ENCODE results near the gene KLK5.
A peak's percentile ranks its signal among the peaks of the same experiment; 100 is the strongest.

Gene KLK5

GRCh38 chr19:50926144-50926543 lies 26.7 kb downstream of the KLK5 start:
- Histone ChIP-seq H3K9me3 (ENCODE audit: control insufficient read depth in 2 of 2, low read length in 2 of 2) (no peaks in the 10 kb centered on the region), H3K36me3 (ENCODE audit: control insufficient read depth in 2 of 2, insufficient read depth in 2 of 2, low read length in 2 of 2) (no peaks in the 10 kb centered on the region), H3K4me1 (ENCODE audit: control insufficient read depth in 2 of 2, insufficient read depth in 2 of 2, low read length in 2 of 2) (peaks cover 0 to 3% of the 10 kb centered on the region in 2 donors), H3K4me3 (ENCODE audit: low read length in 2 of 2) (no peak overlapping the region), H3K27ac (ENCODE audit: low read depth in 2 of 2, low read length in 2 of 2) (no peak overlapping the region), H3K9ac (ENCODE audit: low read depth in 1 of 2, low read length in 2 of 2) (no peak overlapping the region), H3K27me3 (ENCODE audit: control insufficient read depth in 2 of 2, insufficient read depth in 2 of 2, low read length in 2 of 2) (peaks cover 4% of the 10 kb centered on the region in 2 donors)

- no peaks in the 10 kb centered on the region for H3K36me3 ChIP-seq (ENCODE audit: control insufficient read depth in 2 of 2, insufficient read depth in 2 of 2, low read length in 2 of 2)
- no peak overlapping the region for H3K4me3 ChIP-seq (ENCODE audit: low read length in 2 of 2)
- H3K9me3 ChIP-seq (ENCODE audit: control insufficient read depth in 2 of 2, low read length in 2 of 2) = no peaks in the 10 kb centered on the region
- H3K9ac ChIP-seq (ENCODE audit: low read depth in 1 of 2, low read length in 2 of 2) = no peak overlapping the region
- no peak overlapping the region for H3K27ac ChIP-seq (ENCODE audit: low read depth in 2 of 2, low read length in 2 of 2)
- peaks cover 0 to 3% of the 10 kb centered on the region in 2 donors for H3K4me1 ChIP-seq (ENCODE audit: control insufficient read depth in 2 of 2, insufficient read depth in 2 of 2, low read length in 2 of 2)
- H3K27me3 ChIP-seq (ENCODE audit: control insufficient read depth in 2 of 2, insufficient read depth in 2 of 2, low read length in 2 of 2) = peaks cover 4% of the 10 kb centered on the region in 2 donors
Measured at GRCh38 chr19:50925734-50926133, 27.1 kb downstream of the KLK5 start.

GRCh38 chr19:50924586-50924985 lies 28.3 kb downstream of the KLK5 start:
- peaks cover 0 to 3% of the 10 kb centered on the region in 2 donors for H3K4me1 ChIP-seq (ENCODE audit: control insufficient read depth in 2 of 2, insufficient read depth in 2 of 2, low read length in 2 of 2)
- H3K9ac ChIP-seq (ENCODE audit: low read depth in 1 of 2, low read length in 2 of 2) = no peak overlapping the region
- no peaks in the 10 kb centered on the region for H3K9me3 ChIP-seq (ENCODE audit: control insufficient read depth in 2 of 2, low read length in 2 of 2)
- H3K36me3 ChIP-seq (ENCODE audit: control insufficient read depth in 2 of 2, insufficient read depth in 2 of 2, low read length in 2 of 2) = no peaks in the 10 kb centered on the region
- H3K4me3 ChIP-seq (ENCODE audit: low read length in 2 of 2) = no peak overlapping the region
- H3K27me3 ChIP-seq (ENCODE audit: control insufficient read depth in 2 of 2, insufficient read depth in 2 of 2, low read length in 2 of 2) = peaks cover 4% of the 10 kb centered on the region in 2 donors
- H3K27ac ChIP-seq (ENCODE audit: low read depth in 2 of 2, low read length in 2 of 2) = no peak overlapping the region

DNA sequence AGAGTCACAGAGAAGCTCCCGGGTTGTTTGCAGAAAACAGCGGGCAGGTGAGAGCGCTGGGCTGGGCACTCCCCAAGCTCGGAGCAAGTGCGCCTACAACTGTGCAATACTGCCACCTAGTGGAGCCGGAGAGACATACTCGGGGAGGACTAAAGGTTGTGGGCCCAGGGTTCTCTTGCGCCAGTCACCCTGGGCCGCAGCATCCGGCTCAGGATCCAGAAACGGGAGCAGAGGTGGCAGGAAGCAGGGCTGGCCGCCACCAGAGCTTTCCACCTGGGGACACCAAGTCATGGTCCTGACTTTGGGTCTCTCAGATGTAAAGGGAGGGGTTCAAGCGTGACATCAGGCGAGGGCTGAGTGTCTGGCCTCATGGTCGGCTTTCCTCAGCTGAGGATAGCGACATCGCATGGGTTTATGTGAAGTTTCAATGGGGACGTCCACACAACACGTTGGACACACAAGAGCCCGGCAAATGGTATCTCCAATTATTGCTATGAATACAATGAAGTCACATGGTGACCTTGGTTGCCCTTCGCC lies 30.5 kb downstream of the KLK5 start:
- H3K9ac ChIP-seq (ENCODE audit: low read depth in 1 of 2, low read length in 2 of 2) = peak overlapping the region in 1 of 2 donors; percentile 14
- H3K36me3 ChIP-seq (ENCODE audit: control insufficient read depth in 2 of 2, insufficient read depth in 2 of 2, low read length in 2 of 2) = no peaks in the 10 kb centered on the region
- H3K4me1 ChIP-seq (ENCODE audit: control insufficient read depth in 2 of 2, insufficient read depth in 2 of 2, low read length in 2 of 2) = peaks cover 0 to 3% of the 10 kb centered on the region in 2 donors
- no peaks in the 10 kb centered on the region for H3K9me3 ChIP-seq (ENCODE audit: control insufficient read depth in 2 of 2, low read length in 2 of 2)
- H3K4me3 ChIP-seq (ENCODE audit: low read length in 2 of 2) = no peak overlapping the region
- no peak overlapping the region for H3K27ac ChIP-seq (ENCODE audit: low read depth in 2 of 2, low read length in 2 of 2)
- H3K27me3 ChIP-seq (ENCODE audit: control insufficient read depth in 2 of 2, insufficient read depth in 2 of 2, low read length in 2 of 2) = no peaks in the 10 kb centered on the region

DNA sequence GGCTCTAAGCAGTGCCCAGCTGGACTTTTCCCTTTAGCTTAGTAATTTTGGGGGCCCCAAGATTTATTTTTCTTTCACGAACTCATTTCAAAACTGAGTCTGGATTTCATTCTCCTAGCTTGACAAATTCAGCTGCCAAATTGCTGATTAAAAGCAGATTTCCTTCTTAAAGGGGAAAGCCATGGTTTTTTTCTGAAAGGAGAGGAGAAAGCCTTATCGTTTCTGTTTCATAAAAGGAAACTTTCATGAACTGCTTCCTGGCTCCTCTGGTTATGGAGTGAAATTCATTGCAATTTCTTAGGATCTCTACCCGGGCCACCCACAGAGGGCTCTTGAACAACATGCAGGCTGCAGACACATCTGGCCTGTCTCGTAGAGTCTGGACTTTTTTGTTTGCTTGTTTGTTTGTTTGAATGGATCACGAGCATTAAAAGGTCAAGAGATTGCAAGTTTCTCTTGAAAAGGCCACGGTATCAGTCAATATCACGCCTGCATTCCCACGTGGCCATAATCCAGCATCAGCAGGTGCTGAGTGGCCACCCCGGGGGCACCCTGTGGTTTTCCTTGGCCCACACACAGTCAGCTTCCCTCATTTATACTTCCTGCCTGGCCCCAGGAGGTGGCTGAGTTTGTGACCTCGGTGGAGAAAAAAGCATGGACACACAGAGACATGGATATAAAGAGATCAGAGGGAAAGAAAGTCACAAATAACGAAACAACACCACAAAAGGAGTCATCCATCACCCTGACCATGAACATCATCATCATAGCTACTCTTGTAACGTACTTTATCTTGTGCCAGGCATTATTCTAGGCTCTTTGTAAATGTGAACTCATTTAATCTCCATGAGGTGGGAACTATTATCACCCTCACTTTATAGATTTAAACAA lies 31.2 kb downstream of the KLK5 start:
- Histone ChIP-seq H3K27me3 (ENCODE audit: control insufficient read depth in 2 of 2, insufficient read depth in 2 of 2, low read length in 2 of 2) (no peaks in the 10 kb centered on the region), H3K4me3 (ENCODE audit: low read length in 2 of 2) (no peak overlapping the region), H3K9me3 (ENCODE audit: control insufficient read depth in 2 of 2, low read length in 2 of 2) (no peaks in the 10 kb centered on the region), H3K27ac (ENCODE audit: low read depth in 2 of 2, low read length in 2 of 2) (no peak overlapping the region), H3K4me1 (ENCODE audit: control insufficient read depth in 2 of 2, insufficient read depth in 2 of 2, low read length in 2 of 2) (peaks cover 0 to 3% of the 10 kb centered on the region in 2 donors), H3K9ac (ENCODE audit: low read depth in 1 of 2, low read length in 2 of 2) (no peak overlapping the region), H3K36me3 (ENCODE audit: control insufficient read depth in 2 of 2, insufficient read depth in 2 of 2, low read length in 2 of 2) (no peaks in the 10 kb centered on the region)

DNA sequence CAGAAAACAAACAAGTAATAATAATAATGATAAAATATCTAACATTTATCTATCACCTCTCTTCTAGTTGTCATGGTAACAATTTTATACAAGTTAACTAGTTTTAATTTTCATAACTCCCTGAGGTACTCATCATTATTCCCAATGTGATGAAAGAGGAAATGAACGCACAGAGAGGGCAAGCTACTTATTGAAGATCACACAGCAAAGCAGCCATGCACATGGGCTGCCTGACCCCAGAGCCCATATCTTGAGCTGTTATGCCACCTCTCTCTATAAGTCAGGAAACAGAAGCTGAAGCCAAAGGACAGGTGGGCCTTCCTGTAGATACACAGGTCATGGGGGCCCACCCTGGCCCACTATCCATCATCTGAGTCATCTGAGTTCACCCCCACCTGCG lies 36.8 kb downstream of the KLK5 start:
- no peaks in the 10 kb centered on the region for H3K9me3 ChIP-seq (ENCODE audit: control insufficient read depth in 2 of 2, low read length in 2 of 2)
- peaks cover 17 to 19% of the 10 kb centered on the region in 2 donors for H3K27me3 ChIP-seq (ENCODE audit: control insufficient read depth in 2 of 2, insufficient read depth in 2 of 2, low read length in 2 of 2)
- H3K36me3 ChIP-seq (ENCODE audit: control insufficient read depth in 2 of 2, insufficient read depth in 2 of 2, low read length in 2 of 2) = no peaks in the 10 kb centered on the region
- H3K27ac ChIP-seq (ENCODE audit: low read depth in 2 of 2, low read length in 2 of 2) = no peak overlapping the region
- no peak overlapping the region for H3K9ac ChIP-seq (ENCODE audit: low read depth in 1 of 2, low read length in 2 of 2)
- H3K4me1 ChIP-seq (ENCODE audit: control insufficient read depth in 2 of 2, insufficient read depth in 2 of 2, low read length in 2 of 2) = no peaks in the 10 kb centered on the region
- no peak overlapping the region for H3K4me3 ChIP-seq (ENCODE audit: low read length in 2 of 2)

DNA sequence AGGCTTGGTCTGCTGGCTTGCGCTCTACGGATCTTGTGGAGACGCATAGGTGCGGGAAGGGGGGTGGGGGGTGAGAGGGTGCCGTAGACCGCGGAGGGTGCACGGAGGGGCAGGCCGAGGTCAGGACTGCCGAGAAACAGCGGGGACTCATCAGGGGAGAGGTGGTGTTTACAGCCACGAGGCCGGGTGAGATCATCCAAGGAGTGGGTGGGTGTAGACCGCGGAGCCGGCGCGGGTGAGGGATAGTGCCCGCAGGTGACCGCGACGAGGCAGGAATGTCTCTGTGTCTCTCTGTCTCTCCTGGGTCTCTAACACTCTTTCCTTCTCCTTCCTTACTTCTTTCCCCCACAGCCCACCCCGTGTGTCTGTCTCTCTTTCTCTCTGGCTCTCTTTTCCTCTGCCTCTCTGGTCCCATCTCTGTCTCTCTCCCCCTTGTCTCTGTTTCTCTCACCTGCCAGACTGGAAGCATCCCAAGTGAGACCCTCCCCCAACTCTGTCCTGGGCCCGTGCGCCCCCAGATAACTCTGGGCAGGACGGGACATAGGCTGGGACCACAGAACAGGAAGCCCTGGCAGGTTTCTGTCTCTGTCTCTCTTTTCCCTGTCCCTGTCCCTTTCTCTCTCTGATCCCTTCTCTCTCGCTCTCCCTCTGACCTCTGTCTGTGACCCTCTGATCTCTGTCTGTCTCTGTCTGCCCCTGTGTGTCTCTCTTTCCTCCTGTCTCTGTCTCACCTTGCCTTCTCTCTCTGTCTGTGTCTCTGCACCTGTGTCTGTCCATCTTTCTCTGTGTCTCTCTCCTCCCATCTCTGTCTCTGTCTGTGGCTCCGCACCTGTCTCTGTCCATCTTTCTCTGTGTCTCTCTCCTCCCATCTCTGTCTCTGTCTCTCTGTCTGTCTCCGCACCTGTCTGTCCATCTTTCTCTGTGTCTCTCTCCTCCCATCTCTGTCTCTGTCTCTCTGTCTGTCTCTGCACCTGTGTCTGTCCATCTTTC lies 39.8 kb downstream of the KLK5 start:
- Histone ChIP-seq H3K27me3 (ENCODE audit: control insufficient read depth in 2 of 2, insufficient read depth in 2 of 2, low read length in 2 of 2) (peaks cover 34 to 36% of the 10 kb centered on the region in 2 donors), H3K4me1 (ENCODE audit: control insufficient read depth in 2 of 2, insufficient read depth in 2 of 2, low read length in 2 of 2) (no peaks in the 10 kb centered on the region), H3K4me3 (ENCODE audit: low read length in 2 of 2) (no peak overlapping the region), H3K27ac (ENCODE audit: low read depth in 2 of 2, low read length in 2 of 2) (no peak overlapping the region), H3K36me3 (ENCODE audit: control insufficient read depth in 2 of 2, insufficient read depth in 2 of 2, low read length in 2 of 2) (no peaks in the 10 kb centered on the region), H3K9ac (ENCODE audit: low read depth in 1 of 2, low read length in 2 of 2) (no peak overlapping the region), H3K9me3 (ENCODE audit: control insufficient read depth in 2 of 2, low read length in 2 of 2) (no peaks in the 10 kb centered on the region)

DNA sequence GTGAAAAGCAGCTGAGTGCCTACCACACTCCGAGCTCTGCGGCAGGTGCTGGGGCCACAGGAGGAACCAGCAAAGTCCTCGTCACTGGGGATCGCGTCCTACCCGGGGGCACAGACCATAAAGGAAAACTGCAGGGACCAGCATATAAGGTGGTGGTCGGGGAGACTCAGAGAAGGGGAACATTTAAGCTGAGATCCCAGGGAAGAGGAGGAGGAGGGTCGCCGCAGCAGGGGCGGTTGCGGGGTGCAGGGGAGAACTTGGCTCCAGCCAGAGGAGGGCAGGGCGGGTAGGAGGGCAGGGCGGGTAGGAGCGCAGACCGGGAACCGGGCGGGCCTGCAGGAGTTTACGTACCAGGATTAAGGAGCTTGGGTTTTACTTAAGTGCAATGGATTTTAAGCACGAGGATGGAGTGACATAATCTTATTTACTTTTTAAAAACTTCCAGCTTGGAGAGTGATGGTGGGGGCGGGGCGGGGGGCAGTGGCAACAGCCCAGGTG lies 40.7 kb downstream of the KLK5 start:
- no peaks in the 10 kb centered on the region for H3K4me1 ChIP-seq (ENCODE audit: control insufficient read depth in 2 of 2, insufficient read depth in 2 of 2, low read length in 2 of 2)
- H3K27me3 ChIP-seq (ENCODE audit: control insufficient read depth in 2 of 2, insufficient read depth in 2 of 2, low read length in 2 of 2) = peaks cover 37 to 41% of the 10 kb centered on the region in 2 donors
- H3K9ac ChIP-seq (ENCODE audit: low read depth in 1 of 2, low read length in 2 of 2) = no peak overlapping the region
- H3K9me3 ChIP-seq (ENCODE audit: control insufficient read depth in 2 of 2, low read length in 2 of 2) = no peaks in the 10 kb centered on the region
- no peaks in the 10 kb centered on the region for H3K36me3 ChIP-seq (ENCODE audit: control insufficient read depth in 2 of 2, insufficient read depth in 2 of 2, low read length in 2 of 2)
- H3K27ac ChIP-seq (ENCODE audit: low read depth in 2 of 2, low read length in 2 of 2) = no peak overlapping the region
- no peak overlapping the region for H3K4me3 ChIP-seq (ENCODE audit: low read length in 2 of 2)

DNA sequence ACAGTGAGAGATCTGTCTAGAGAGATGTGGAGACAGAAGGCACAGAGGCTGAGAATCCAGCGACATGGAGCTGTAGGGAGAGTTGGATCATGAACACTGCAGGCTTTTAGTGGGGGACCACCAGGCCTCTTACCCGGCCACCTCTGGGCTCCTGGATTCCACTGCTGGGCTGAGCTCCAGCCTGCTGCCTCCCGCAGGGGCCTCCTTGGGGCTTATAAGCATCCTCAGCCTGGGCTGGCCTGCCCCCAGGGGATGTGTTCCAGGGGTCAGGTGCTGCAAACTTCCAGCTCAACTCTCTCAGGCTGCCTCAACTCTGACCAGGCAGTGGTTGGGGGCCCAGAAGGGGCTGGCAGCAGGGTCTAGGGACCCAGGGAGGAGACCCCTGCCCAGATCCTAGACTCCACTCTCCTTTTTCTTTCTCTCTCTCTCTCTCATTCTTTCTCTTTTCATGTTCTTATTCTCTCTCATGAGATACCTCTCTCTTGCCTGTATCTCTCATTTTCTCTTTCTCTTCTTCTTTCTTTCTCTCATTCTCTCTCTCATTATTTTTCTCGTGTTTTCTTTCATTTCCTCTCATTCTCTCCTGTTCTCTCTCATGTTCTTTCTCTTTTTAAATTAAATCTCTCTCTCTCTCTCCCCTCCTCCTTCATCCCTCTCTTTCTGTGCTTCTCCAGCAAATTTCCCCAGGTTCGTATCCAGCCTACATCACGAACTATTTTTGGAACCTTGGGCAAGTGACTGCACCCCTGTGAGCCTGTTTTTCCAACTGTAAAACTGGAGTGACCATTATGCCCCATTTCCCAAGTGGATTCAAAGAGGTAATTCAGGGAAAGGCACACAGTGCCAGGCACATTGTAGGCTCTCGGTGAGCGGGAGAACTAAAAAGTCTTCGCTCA lies 41.4 kb downstream of the KLK5 start, which contains the start of gene KLK4:
Gene KLK4 (minus strand): TSS at position 190 of the 896 bp plus-strand sequence. CDS start 657 bp downstream, outside the sequence.
- H3K4me1 ChIP-seq (ENCODE audit: control insufficient read depth in 2 of 2, insufficient read depth in 2 of 2, low read length in 2 of 2) = no peaks in the 10 kb centered on the region
- H3K36me3 ChIP-seq (ENCODE audit: control insufficient read depth in 2 of 2, insufficient read depth in 2 of 2, low read length in 2 of 2) = no peaks in the 10 kb centered on the region
- H3K9ac ChIP-seq (ENCODE audit: low read depth in 1 of 2, low read length in 2 of 2) = no peak within 1 kb of the TSS
- H3K27ac ChIP-seq (ENCODE audit: low read depth in 2 of 2, low read length in 2 of 2) = no peak within 1 kb of the TSS
- peaks cover 37 to 41% of the 10 kb centered on the region in 2 donors for H3K27me3 ChIP-seq (ENCODE audit: control insufficient read depth in 2 of 2, insufficient read depth in 2 of 2, low read length in 2 of 2)
- H3K9me3 ChIP-seq (ENCODE audit: control insufficient read depth in 2 of 2, low read length in 2 of 2) = no peaks in the 10 kb centered on the region
- H3K4me3 ChIP-seq (ENCODE audit: low read length in 2 of 2) = no peak within 1 kb of the TSS

All from mucosa of rectum (tissue), 2 donors.